GM18873 (cell line): ENCODE results near the gene CASTOR1.

ENCODE experiments used
- ATAC-seq: cut with Tn5 transposase; IDR thresholded peaks from one replicate; pipeline ENCODE4 v1.9.1; 2021; ENCODE audit warnings: mild to moderate bottlenecking, moderate library complexity, moderate number of reproducible peaks; ENCODE audit not compliant: unreplicated experiment, low FRiP score

CASTOR1 gene

GRCh38 chr22:30247974-30248373 lies 41.3 kb downstream of the CASTOR1 start:
- ATAC-seq = no peak

GRCh38 chr22:30247561-30247960 lies 41.7 kb downstream of the CASTOR1 start:
- no peak for ATAC-seq

- ATAC-seq = no peak
These were observed 42.4 kb downstream of the CASTOR1 start for GRCh38 chr22:30246814-30247376.

- ATAC-seq = no peak
These were observed 43.1 kb downstream of the CASTOR1 start, which contains the start of gene LIF for GRCh38 chr22:30245985-30246813. TSS of gene LIF (minus strand) at chr22:30246759. CDS start at chr22:30246695, 64 bp downstream.

- no peak for ATAC-seq
These were observed 43.9 kb downstream of the CASTOR1 start for GRCh38 chr22:30245181-30245984.

- no peak for ATAC-seq
These were observed 44.7 kb downstream of the CASTOR1 start for GRCh38 chr22:30244641-30245040.

- no peak for ATAC-seq
These were observed 45.2 kb downstream of the CASTOR1 start for GRCh38 chr22:30244066-30244465.

- ATAC-seq = no peak
These were observed 45.6 kb downstream of the CASTOR1 start for GRCh38 chr22:30243661-30244060.

- no peak for ATAC-seq
These were observed 47.5 kb downstream of the CASTOR1 start for GRCh38 chr22:30241576-30242371.

GRCh38 chr22:30240541-30241417 lies 48.5 kb downstream of the CASTOR1 start:
- no peak for ATAC-seq

GRCh38 chr22:30239488-30240405 lies 49.6 kb downstream of the CASTOR1 start:
- ATAC-seq = no peak

GRCh38 chr22:30238661-30239487 lies 50.4 kb downstream of the CASTOR1 start:
- no peak for ATAC-seq

GRCh38 chr22:30238136-30238535 lies 51.2 kb downstream of the CASTOR1 start:
- ATAC-seq = no peak

GRCh38 chr22:30236875-30237274 lies 52.4 kb downstream of the CASTOR1 start:
- ATAC-seq = no peak

GRCh38 chr22:30235687-30236170 lies 53.6 kb downstream of the CASTOR1 start:
- ATAC-seq = no peak
